Uterus (tissue), 4 donors: ENCODE measurements around the gene MUC2. TPM values are rescaled to one million over a fixed set of nuclear protein-coding genes. Genes with fewer than 3 reads are reported as not detected.

Source experiments
- DNase-seq, 2 donors: peaks; one replicate each; pipeline ENCODE4 v3.0.0-alpha.2; 2019 to 2020
- H3K27ac ChIP-seq, 2 donors: fragments of 200-600 bp; sonication (generic); 1 replicate in 1 of 2; 2 replicates in 1 of 2; pipeline ENCODE4 v1.5.1; 2016 to 2018
- H3K27me3 ChIP-seq, 2 donors: fragments of 200-600 bp; sonication (generic); one replicate each; pipeline ENCODE4 v1.5.1; 2018 to 2019; ENCODE audit warnings: control low read depth in 1 of 2
- H3K36me3 ChIP-seq, 2 donors: fragments of 200-600 bp; sonication (generic); one replicate each; pipeline ENCODE4 v1.5.1; 2019; ENCODE audit warnings: control low read depth in 1 of 2
- H3K4me1 ChIP-seq, 2 donors: fragments of 200-600 bp; sonication (generic); one replicate each; pipeline ENCODE4 v1.5.1; 2018 to 2019; ENCODE audit warnings: control low read depth in 1 of 2
- H3K4me3 ChIP-seq, 2 donors: fragments of 200-600 bp; sonication (generic); 1 replicate in 1 of 2; 2 replicates in 1 of 2; pipeline ENCODE4 v1.5.1; 2018 to 2019; ENCODE audit warnings: mild to moderate bottlenecking in 1 of 2
- H3K9me3 ChIP-seq, 2 donors: fragments of 200-600 bp; sonication (generic); one replicate each; pipeline ENCODE4 v1.5.1; 2019; ENCODE audit warnings: control low read depth in 1 of 2
- CTCF ChIP-seq, 4 experiments: fragments of 200-600 bp in 2 of 4; fragments of 450-650 bp in 2 of 4; sonication (generic) in 2 of 4; IDR thresholded peaks; one replicate each; pipeline ENCODE4 v1.5.1; 2016 to 2019; ENCODE audit warnings: antibody characterized with exemption in 4 of 4, mild to moderate bottlenecking in 2 of 4, moderate library complexity in 1 of 4
- POLR2A ChIP-seq, 2 donors: fragments of 450-650 bp; IDR thresholded peaks; one replicate each; pipeline ENCODE4 v1.6.1; 2016; ENCODE audit warnings: antibody characterized with exemption in 2 of 2, mild to moderate bottlenecking in 1 of 2, moderate library complexity in 1 of 2
- intact Hi-C: fragments of 100-400 bp; cut with DNase I; formaldehyde crosslinking; loops from one replicate; pipeline ENCODE4 v1.15.1; 2023; ENCODE audit warnings: low total_unique reads
- total RNA-seq, 4 donors: library from RNA; depleted of rRNA in 3 of 4; stranded (reverse); fragments of >200 nt in 3 of 4; gene quantifications; one replicate each; pipeline versions ENCODE4 v1.1.0 to v1.2.4, GENCODE V29; 2014 to 2023
- donor health status: DM: yes; HTN: yes; CAD: no.

Gene MUC2
- total RNA-seq, 4 donors from 2014 or later, result 0.06 to 1.8 (median 0.26) TPM; not detected in 1

DNA sequence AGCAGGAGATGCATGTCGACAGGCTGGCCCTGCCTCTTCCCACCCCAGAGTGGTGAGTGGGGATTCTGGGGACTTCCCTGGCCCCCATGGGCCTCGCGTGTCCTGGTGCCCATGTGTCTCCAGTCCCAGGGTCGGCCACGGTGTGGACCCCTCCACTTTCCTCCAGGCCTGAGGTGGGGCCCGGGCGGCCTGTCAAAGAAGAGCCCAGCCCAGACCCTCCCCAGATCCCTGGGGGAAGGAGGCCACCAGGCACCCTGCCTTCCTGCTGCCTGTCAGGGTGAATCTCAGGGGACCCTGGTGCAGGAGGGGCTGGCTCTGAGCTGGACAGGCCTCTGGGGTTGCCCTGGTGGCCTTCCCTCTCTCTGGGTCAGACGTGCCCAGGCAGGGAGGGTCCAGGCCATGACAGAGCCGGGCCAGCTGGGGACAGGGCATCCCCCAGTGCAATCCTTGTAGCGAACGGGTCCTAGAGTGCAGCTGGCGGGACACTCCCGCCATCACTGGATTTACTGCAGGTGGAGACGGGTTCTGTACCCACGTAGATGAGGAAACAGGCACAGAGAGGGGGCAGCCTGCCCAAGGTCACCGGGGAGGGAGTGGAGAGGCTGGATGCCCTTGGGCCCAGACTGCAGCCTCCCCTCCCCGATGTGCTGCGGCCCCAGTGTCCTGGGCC lies 24.6 kb upstream of the MUC2 start:
- H3K9me3 ChIP-seq, result no peaks in the 10 kb centered on the region
- H3K4me3 ChIP-seq, result no peak overlapping the region
- no peaks in the 10 kb centered on the region for H3K36me3 ChIP-seq
- TF ChIP-seq POLR2A (IDR thresholded peaks at IDR 0.05), result no peak
- TF ChIP-seq CTCF (IDR thresholded peaks at IDR 0.05), result no peak
- H3K27me3 ChIP-seq, result peaks cover 0 to 9% of the 10 kb centered on the region in 2 donors
- H3K27ac ChIP-seq, result no peak overlapping the region
- intact Hi-C loops, result no loop called here
- no peak for DNase-seq
- no peaks in the 10 kb centered on the region for H3K4me1 ChIP-seq

- TF ChIP-seq CTCF (IDR thresholded peaks at IDR 0.05) (peak; percentile 71 to 93 (median 82)), POLR2A (IDR thresholded peaks at IDR 0.05) (no peak)
- no peaks in the 10 kb centered on the region for H3K36me3 ChIP-seq
- no peaks in the 10 kb centered on the region for H3K9me3 ChIP-seq
- no peaks in the 10 kb centered on the region for H3K4me1 ChIP-seq
- intact Hi-C loops, result no loop called here
- peaks cover 0 to 9% of the 10 kb centered on the region in 2 donors for H3K27me3 ChIP-seq
- H3K27ac ChIP-seq, result no peak overlapping the region
- DNase-seq, result peak in 1 of 2 donors; percentile 60
- H3K4me3 ChIP-seq, result no peak overlapping the region
Observed at GRCh38 chr11:1050581-1051355, 23.9 kb upstream of the MUC2 start.

- Histone ChIP-seq H3K4me1 (no peaks in the 10 kb centered on the region), H3K4me3 (no peak overlapping the region), H3K27ac (no peak overlapping the region), H3K27me3 (peaks cover 0 to 9% of the 10 kb centered on the region in 2 donors), H3K9me3 (no peaks in the 10 kb centered on the region), H3K36me3 (no peaks in the 10 kb centered on the region)
- DNase-seq, result no peak
- intact Hi-C loops, result no loop called here
- no peak for TF ChIP-seq POLR2A (IDR thresholded peaks at IDR 0.05)
- TF ChIP-seq CTCF (IDR thresholded peaks at IDR 0.05), result no peak
Observed at GRCh38 chr11:1051356-1052132, 23.1 kb upstream of the MUC2 start.

- TF ChIP-seq POLR2A (IDR thresholded peaks at IDR 0.05), result no peak
- no peak for TF ChIP-seq CTCF (IDR thresholded peaks at IDR 0.05)
- H3K36me3 ChIP-seq, result no peaks in the 10 kb centered on the region
- H3K9me3 ChIP-seq, result no peaks in the 10 kb centered on the region
- intact Hi-C loops, result no loop called here
- no peak overlapping the region for H3K4me3 ChIP-seq
- peaks cover 0 to 9% of the 10 kb centered on the region in 2 donors for H3K27me3 ChIP-seq
- DNase-seq, result no peak
- no peaks in the 10 kb centered on the region for H3K4me1 ChIP-seq
- no peak overlapping the region for H3K27ac ChIP-seq
Observed at GRCh38 chr11:1052133-1053011, 22.3 kb upstream of the MUC2 start.
